Peyer's patch (tissue), 4 donors: ENCODE measurements around the gene KHDRBS1. TPM values are rescaled to one million over a fixed set of nuclear protein-coding genes. Genes with fewer than 3 reads are reported as not detected.
"Not testable (repeated sequence)": the region's sequence is repeated elsewhere in the genome, so short reads cannot be mapped to it uniquely, and the experiment has no call there.

Experiments
- DNase-seq, 3 donors: peaks; one replicate each; pipeline ENCODE4 v3.0.0-alpha.2; 2017 to 2019
- H3K27ac ChIP-seq, 4 donors: fragments of 200-600 bp; sonication (generic); one replicate each; pipeline ENCODE4 v1.5.1; 2016 to 2019
- H3K27me3 ChIP-seq, 2 donors: fragments of 200-600 bp; sonication (generic); one replicate each; pipeline ENCODE4 v1.5.1; 2019
- H3K36me3 ChIP-seq, 3 donors: fragments of 200-600 bp; sonication (generic); one replicate each; pipeline ENCODE4 v1.5.1; 2016 to 2019
- H3K4me1 ChIP-seq, 4 donors: fragments of 200-600 bp; sonication (generic); one replicate each; pipeline ENCODE4 v1.5.1; 2016 to 2019
- H3K4me3 ChIP-seq, 4 donors: fragments of 200-600 bp; sonication (generic); 1 replicate in 3 of 4; 2 replicates in 1 of 4; pipeline ENCODE4 v1.5.1; 2016 to 2019; ENCODE audit warnings: mild to moderate bottlenecking in 1 of 4
- H3K9me3 ChIP-seq, 4 donors: fragments of 200-600 bp; sonication (generic); one replicate each; pipeline ENCODE4 v1.5.1; 2016 to 2019; ENCODE audit warnings: mild to moderate bottlenecking in 1 of 4
- POLR2A ChIP-seq, 2 donors: fragments of 450-650 bp; IDR thresholded peaks; one replicate each; pipeline ENCODE4 v1.5.1; 2017; ENCODE audit warnings: antibody characterized with exemption in 2 of 2, mild to moderate bottlenecking in 2 of 2, moderate library complexity in 2 of 2
- total RNA-seq, 4 donors: library from RNA; depleted of rRNA; stranded (reverse); fragments of >200 nt; gene quantifications; one replicate each; pipeline ENCODE4 v1.1.0, GENCODE V29; 2016
- TF ChIP-seq, protein P1 (sequence below), 6 experiments: fragments of 450-650 bp in 4 of 6; fragments of 200-600 bp in 2 of 6; sonication (generic) in 1 of 6; IDR thresholded peaks; one replicate each; pipeline ENCODE4 v1.5.1; 2017 to 2019; ENCODE audit warnings: antibody characterized with exemption in 6 of 6, mild to moderate bottlenecking in 3 of 6, moderate library complexity in 1 of 6

KHDRBS1 gene
- total RNA-seq, 4 donors from 2014 or later = 54.2 to 97.4 (median 59.7) TPM

- Histone ChIP-seq H3K27ac (no peak overlapping the region), H3K4me1 (peaks cover 0 to 6% (median 0%) of the 10 kb centered on the region in 4 donors), H3K36me3 (no peaks in the 10 kb centered on the region), H3K9me3 (no peaks in the 10 kb centered on the region), H3K4me3 (no peak overlapping the region), H3K27me3 (no peaks in the 10 kb centered on the region)
- DNase-seq = no peak
- no peak for TF ChIP-seq POLR2A (IDR thresholded peaks at IDR 0.05)
- TF ChIP-seq, protein P1, sequence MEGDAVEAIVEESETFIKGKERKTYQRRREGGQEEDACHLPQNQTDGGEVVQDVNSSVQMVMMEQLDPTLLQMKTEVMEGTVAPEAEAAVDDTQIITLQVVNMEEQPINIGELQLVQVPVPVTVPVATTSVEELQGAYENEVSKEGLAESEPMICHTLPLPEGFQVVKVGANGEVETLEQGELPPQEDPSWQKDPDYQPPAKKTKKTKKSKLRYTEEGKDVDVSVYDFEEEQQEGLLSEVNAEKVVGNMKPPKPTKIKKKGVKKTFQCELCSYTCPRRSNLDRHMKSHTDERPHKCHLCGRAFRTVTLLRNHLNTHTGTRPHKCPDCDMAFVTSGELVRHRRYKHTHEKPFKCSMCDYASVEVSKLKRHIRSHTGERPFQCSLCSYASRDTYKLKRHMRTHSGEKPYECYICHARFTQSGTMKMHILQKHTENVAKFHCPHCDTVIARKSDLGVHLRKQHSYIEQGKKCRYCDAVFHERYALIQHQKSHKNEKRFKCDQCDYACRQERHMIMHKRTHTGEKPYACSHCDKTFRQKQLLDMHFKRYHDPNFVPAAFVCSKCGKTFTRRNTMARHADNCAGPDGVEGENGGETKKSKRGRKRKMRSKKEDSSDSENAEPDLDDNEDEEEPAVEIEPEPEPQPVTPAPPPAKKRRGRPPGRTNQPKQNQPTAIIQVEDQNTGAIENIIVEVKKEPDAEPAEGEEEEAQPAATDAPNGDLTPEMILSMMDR (IDR thresholded peaks at IDR 0.05) = no peak
Measured at GRCh38 chr1:31987135-31987619, 26.5 kb upstream of the KHDRBS1 start.

DNA sequence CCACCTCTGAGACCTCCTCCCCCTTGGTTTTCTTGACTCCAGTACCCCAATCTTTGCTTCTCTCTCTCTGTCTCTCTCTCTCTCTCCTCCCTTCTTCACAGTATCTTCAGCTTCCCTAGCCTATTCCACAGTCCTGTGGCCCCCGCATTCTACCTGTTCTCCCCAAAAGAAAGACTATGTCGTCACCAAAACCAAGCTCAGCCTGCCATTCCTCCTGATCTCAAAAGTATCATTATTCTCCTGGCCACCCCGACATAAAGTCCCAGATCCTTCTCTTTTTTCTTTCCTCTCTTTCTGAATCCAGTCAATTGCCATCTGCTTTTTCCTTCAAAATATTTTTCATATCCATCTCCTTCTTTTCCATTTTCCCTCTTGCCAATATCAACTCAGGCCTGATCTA, 23.7 kb upstream of the KHDRBS1 start:
- DNase-seq = no peak
- Histone ChIP-seq H3K36me3 (no peaks in the 10 kb centered on the region), H3K4me1 (peaks cover 0 to 2% (median 0%) of the 10 kb centered on the region in 4 donors), H3K27me3 (no peaks in the 10 kb centered on the region), H3K27ac (no peak overlapping the region), H3K4me3 (no peak overlapping the region), H3K9me3 (no peaks in the 10 kb centered on the region)
- TF ChIP-seq, protein P1 (IDR thresholded peaks at IDR 0.05) = no peak
- no peak for TF ChIP-seq POLR2A (IDR thresholded peaks at IDR 0.05)

DNA sequence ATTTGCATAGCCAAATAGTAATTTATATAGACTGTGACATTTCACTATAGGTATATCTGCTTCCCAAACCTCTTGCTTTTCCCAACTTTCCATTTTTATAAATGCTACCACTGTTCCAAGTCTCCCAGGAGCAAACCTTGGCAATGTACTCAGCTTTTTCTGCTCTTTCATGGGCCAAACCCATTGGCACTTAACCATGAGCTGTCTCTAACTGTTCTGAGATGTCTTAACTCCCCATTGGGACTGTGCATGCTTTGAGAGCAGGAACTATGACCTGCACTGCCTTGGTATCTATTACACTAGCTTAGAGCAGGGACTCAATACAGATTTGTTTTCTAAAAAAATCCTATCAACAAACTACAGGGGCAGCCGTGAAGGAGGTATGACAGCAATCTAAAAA, 22.5 kb upstream of the KHDRBS1 start:
- Histone ChIP-seq H3K27ac (no peak overlapping the region), H3K27me3 (no peaks in the 10 kb centered on the region), H3K4me1 (no peaks in the 10 kb centered on the region), H3K9me3 (no peaks in the 10 kb centered on the region), H3K4me3 (no peak overlapping the region), H3K36me3 (no peaks in the 10 kb centered on the region)
- no peak for DNase-seq
- TF ChIP-seq POLR2A (IDR thresholded peaks at IDR 0.05) = no peak
- TF ChIP-seq, protein P1 (IDR thresholded peaks at IDR 0.05) = no peak

DNA sequence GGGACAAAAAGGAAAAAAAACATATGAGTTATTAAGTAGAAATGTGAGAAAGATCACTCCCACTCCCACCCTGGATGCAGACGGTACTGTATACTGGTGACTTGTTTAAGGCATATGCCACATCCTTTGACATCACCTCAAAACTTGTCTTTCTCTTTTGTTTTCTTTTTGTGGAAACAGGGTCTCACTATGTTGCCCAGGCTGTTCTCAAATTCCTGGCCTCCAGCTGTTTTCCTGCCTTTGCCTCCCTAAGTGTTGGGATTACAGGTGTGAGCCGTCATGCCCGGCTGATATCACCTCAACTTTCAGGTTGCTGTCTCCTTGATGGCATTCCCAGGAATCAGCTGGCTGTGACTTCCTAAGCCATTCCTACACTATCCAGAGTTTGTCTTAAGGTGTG, 18.4 kb upstream of the KHDRBS1 start:
- TF ChIP-seq, protein P1 (IDR thresholded peaks at IDR 0.05) = no peak
- no peak for TF ChIP-seq POLR2A (IDR thresholded peaks at IDR 0.05)
- Histone ChIP-seq H3K9me3 (no peaks in the 10 kb centered on the region), H3K27ac (no peak overlapping the region), H3K4me1 (no peaks in the 10 kb centered on the region), H3K36me3 (no peaks in the 10 kb centered on the region), H3K27me3 (no peaks in the 10 kb centered on the region), H3K4me3 (no peak overlapping the region)
- DNase-seq = no peak

DNA sequence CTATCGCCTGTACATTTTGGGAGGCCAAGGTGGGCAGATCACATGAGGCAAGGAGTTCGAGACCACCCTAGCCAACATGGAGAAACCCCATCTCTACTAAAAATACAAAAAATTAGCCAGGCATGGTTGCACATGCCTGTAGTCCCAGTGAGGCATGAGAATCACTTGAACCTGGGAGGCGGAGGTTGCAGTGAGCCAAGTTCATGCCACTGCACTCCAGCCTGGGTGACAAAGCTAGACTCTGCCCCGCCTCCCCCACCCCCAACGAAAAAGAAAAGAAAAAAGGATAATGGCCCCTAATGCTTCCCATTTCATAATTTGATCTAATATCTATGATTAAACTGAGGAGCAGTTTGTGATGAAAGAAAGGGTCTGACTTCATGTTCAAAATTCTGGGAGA, 17.5 kb upstream of the KHDRBS1 start:
- not testable (repeated sequence) for DNase-seq, H3K36me3 ChIP-seq, H3K4me3 ChIP-seq, H3K9me3 ChIP-seq, H3K27me3 ChIP-seq, H3K27ac ChIP-seq, H3K4me1 ChIP-seq

GRCh38 chr1:32001863-32002262, 11.8 kb upstream of the KHDRBS1 start:
- TF ChIP-seq, protein P1 (IDR thresholded peaks at IDR 0.05) = no peak
- no peak for TF ChIP-seq POLR2A (IDR thresholded peaks at IDR 0.05)
- DNase-seq = no peak
- Histone ChIP-seq H3K36me3 (no peaks in the 10 kb centered on the region), H3K4me3 (no peak overlapping the region), H3K9me3 (no peaks in the 10 kb centered on the region), H3K4me1 (no peaks in the 10 kb centered on the region), H3K27me3 (no peaks in the 10 kb centered on the region), H3K27ac (no peak overlapping the region)

DNA sequence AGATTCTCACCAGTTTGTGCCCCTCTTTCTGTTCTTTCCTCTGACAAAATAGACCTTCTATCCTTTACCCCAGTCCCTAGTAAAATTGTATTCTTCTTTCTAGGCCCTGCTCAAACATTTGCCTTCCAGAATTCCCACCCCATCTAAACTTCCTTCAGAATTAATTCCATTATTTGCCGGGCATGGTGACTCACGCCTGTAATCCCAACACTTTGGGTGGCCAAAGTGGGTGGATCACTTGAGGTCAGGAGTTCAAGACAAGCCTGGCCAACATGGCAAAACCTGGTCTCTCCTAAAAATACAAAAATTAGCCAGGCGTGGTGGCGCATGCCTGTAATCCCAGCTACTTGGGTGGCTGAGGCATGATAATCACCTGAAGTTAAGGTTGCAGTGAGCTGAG, 11.4 kb upstream of the KHDRBS1 start:
- not testable (repeated sequence) for H3K36me3 ChIP-seq, H3K4me3 ChIP-seq, H3K4me1 ChIP-seq, H3K27me3 ChIP-seq, H3K9me3 ChIP-seq, H3K27ac ChIP-seq, DNase-seq
